Glutamatergic neuron (in vitro differentiated cells): ENCODE results near the gene TGM2. TPM values are rescaled to one million over a fixed set of nuclear protein-coding genes. Genes with fewer than 3 reads are reported as not detected.
A peak's percentile ranks its signal among the peaks of the same experiment; 100 is the strongest.

Source experiments
- DNase-seq: peaks from one replicate; pipeline ENCODE4 v3.0.0; 2022
- H3K27ac Mint-ChIP-seq: one replicate; pipeline ENCODE4 v1.8.0; 2020; ENCODE audit warnings: mild to moderate bottlenecking, mixed read lengths, inconsistent platforms; ENCODE audit not compliant: unreplicated experiment
- H3K27me3 Mint-ChIP-seq: one replicate; pipeline ENCODE4 v1.8.0; 2020; ENCODE audit warnings: mild to moderate bottlenecking, moderate library complexity, mixed read lengths, inconsistent platforms; ENCODE audit not compliant: unreplicated experiment
- H3K36me3 Mint-ChIP-seq: one replicate; pipeline ENCODE4 v1.8.0; 2020; ENCODE audit warnings: mild to moderate bottlenecking, mixed read lengths, inconsistent platforms; ENCODE audit not compliant: unreplicated experiment
- H3K4me1 Mint-ChIP-seq: one replicate; pipeline ENCODE4 v1.8.0; 2020; ENCODE audit warnings: mild to moderate bottlenecking, low read depth, mixed read lengths, inconsistent platforms; ENCODE audit not compliant: unreplicated experiment
- H3K4me3 Mint-ChIP-seq: one replicate; pipeline ENCODE4 v1.8.0; 2020; ENCODE audit warnings: mild to moderate bottlenecking, mixed read lengths, inconsistent platforms; ENCODE audit not compliant: unreplicated experiment
- H3K9me3 Mint-ChIP-seq: one replicate; pipeline ENCODE4 v1.8.0; 2020; ENCODE audit warnings: mild to moderate bottlenecking, moderate library complexity, mixed read lengths, inconsistent platforms; ENCODE audit not compliant: unreplicated experiment
- total RNA-seq: library from RNA; stranded (reverse); fragmentation: NEBNext Ultra II Directional; extraction: Animal tissue kit (Norgen Biotek cat#: 25700); gene quantifications from one replicate; pipeline ENCODE4 v1.2.1, GENCODE V29; 2021; ENCODE audit not compliant: unreplicated experiment
- TF ChIP-seq, protein P1 (sequence below): fragments of 200-600 bp; sonication (generic); IDR thresholded peaks from one replicate; pipeline ENCODE4 v1.5.0; 2021; ENCODE audit not compliant: partially characterized antibody, unreplicated experiment

Gene TGM2
- total RNA-seq, 1 donor from 2014 or later = not detected

DNA sequence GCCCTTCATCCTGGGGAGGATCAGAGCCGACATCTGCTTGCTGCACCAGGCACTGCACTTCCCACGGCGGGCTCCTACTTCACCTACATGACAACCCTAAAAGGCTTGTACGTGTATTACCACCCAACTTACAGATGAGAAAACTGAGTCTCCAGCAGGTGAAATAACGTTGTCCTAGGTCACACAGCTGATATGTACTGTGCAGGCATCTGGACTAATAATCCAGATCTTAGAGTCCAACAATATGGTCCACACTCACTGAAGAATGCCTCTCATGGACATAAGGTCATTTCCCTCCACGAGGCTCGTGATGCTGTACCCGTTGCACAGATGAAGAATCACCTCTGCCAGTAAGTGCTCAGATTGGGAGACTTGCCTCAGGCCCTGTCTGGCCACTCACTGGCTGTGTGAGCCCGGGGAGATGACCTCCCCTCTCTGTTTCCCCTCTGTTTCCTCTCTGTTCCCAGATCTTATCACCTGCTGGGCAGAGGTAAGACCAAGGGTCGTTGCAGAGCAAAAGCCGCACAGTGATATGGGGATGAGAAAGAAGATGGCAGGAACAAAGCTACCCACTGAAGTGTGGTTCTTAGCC lies 32.1 kb downstream of the TGM2 start:
- Mint-ChIP-seq H3K4me3 (no peak overlapping the region), H3K27ac (no peak overlapping the region), H3K9me3 (peaks cover 1% of the 10 kb centered on the region), H3K36me3 (no peaks in the 10 kb centered on the region), H3K27me3 (no peaks in the 10 kb centered on the region), H3K4me1 (peaks cover 5% of the 10 kb centered on the region)
- TF ChIP-seq, protein P1, sequence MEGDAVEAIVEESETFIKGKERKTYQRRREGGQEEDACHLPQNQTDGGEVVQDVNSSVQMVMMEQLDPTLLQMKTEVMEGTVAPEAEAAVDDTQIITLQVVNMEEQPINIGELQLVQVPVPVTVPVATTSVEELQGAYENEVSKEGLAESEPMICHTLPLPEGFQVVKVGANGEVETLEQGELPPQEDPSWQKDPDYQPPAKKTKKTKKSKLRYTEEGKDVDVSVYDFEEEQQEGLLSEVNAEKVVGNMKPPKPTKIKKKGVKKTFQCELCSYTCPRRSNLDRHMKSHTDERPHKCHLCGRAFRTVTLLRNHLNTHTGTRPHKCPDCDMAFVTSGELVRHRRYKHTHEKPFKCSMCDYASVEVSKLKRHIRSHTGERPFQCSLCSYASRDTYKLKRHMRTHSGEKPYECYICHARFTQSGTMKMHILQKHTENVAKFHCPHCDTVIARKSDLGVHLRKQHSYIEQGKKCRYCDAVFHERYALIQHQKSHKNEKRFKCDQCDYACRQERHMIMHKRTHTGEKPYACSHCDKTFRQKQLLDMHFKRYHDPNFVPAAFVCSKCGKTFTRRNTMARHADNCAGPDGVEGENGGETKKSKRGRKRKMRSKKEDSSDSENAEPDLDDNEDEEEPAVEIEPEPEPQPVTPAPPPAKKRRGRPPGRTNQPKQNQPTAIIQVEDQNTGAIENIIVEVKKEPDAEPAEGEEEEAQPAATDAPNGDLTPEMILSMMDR = no peak
- no peak for DNase-seq

DNA sequence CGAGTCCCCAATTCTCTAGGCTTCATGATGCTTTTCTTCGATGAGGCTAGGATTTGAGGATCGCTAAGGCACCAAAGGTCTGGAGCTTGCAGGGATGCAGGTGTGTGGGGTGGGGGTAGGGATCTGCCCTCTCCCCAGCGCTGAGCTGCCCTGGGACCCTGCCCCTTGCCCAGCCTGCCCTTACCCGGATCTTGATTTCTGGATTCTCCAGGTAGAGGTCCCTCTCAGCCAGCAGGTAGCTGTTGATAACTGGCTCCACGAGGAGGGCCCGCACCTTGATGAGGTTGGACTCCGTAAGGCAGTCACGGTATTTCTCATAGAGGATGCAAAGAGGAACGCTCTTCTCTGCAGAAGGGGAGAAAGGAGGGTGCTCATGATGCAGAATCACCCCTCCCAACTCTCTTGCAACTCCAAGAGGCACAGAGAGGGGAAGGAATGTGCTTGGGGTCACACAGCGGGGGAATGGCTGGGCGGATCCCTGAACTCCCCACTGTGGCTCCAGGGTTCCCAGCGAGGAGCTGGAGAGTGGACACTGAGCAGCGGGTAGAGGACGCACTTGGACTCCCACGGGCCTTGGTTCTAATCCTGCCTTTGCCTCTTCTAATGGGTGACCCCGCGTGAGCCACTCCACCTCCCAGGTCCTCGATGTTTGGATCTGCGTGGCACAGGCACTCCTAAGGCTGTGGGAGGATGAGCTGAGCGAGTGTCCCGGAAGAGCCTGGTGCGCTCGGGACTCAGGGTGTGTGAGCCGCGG lies 32.7 kb downstream of the TGM2 start:
- Mint-ChIP-seq H3K36me3 (no peaks in the 10 kb centered on the region), H3K9me3 (peaks cover 1% of the 10 kb centered on the region), H3K4me3 (no peak overlapping the region), H3K4me1 (peaks cover 5% of the 10 kb centered on the region), H3K27ac (no peak overlapping the region), H3K27me3 (peaks cover 1% of the 10 kb centered on the region)
- no peak for DNase-seq
- TF ChIP-seq, protein P1 = no peak

DNA sequence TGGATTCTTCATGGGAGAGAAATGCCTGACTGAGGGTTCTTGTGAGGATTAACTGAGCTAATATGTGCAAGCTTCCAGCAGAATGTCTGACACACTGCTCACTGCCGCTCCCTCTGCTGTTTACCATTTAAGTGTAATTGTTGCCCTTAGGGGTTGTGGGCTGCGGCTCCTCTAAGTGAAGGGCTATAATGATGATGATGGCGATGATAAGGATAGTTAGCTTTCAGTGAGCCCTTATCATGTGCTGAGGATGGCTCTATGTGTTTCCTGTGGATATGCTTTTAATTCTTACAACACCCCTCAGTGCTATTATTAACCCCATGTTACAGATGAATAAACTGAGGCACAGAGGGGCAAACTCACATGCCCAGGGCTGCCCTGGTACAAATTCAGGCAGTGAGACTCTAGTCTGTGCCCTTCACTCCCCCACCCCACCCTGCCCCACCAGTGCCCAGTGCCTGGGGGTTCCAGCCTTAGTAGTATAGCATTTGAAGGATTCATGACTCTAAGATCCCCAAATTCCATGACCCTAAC lies 33.4 kb downstream of the TGM2 start:
- DNase-seq = no peak
- Mint-ChIP-seq H3K9me3 (peaks cover 1% of the 10 kb centered on the region), H3K27ac (no peak overlapping the region), H3K4me3 (no peak overlapping the region), H3K4me1 (peaks cover 7% of the 10 kb centered on the region), H3K27me3 (peaks cover 1% of the 10 kb centered on the region), H3K36me3 (no peaks in the 10 kb centered on the region)
- TF ChIP-seq, protein P1 = no peak

DNA sequence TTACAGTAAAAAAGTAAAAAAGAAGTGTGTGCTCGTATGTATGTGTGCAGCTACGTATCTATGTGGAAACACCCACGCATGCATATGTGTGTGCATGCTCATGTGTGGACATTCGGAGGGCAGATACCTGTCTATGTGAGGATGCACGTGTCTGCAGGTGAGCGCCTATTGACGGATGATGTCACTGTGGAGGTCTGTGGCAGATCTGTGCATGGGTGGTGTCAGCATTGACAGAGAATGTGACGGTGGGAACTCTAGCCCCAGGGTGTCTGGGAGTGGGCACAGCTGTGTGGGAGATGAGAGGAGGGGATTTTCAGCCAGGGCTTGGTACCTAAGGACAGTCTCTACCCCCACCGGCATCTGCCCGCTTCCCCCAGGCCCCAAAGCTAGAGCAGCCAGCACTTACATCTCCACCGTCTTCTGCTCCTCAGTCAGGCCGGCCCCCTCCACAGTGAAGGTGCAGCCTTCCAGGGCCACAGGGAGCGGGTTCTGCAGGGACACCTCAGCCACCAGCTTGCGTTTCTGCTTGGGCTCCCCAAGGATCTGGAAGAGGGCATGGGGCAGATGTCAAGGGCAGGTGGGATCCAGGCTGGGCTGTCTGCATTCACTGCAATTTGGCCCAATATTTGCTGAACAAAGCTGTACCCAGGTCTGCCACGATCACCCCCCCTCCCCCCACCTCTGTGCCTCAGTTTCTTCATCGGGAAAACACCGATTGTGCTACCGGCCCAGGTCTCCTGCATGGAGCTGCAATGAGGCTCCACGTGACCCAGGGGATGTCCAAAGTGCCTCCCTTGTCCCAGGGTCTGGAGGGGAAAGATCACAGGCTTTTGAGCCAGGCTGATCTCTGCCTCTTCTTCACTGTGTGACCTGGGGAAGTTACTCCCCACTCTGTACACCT lies 34.1 kb downstream of the TGM2 start:
- Mint-ChIP-seq H3K4me1 (peaks cover 7% of the 10 kb centered on the region), H3K27ac (no peak overlapping the region), H3K36me3 (no peaks in the 10 kb centered on the region), H3K9me3 (peaks cover 1% of the 10 kb centered on the region), H3K4me3 (peak overlapping the region; percentile 45), H3K27me3 (peaks cover 1% of the 10 kb centered on the region)
- no peak for DNase-seq
- TF ChIP-seq, protein P1 = no peak
